HepG2 (cell line): ENCODE measurements around the gene MRPL42. TPM values are rescaled to one million over a fixed set of nuclear protein-coding genes. Genes with fewer than 3 reads are reported as not detected.

Experiments used
- ARID2 ChIP-seq: sonication (generic); formaldehyde crosslinking; IDR thresholded peaks from 2 replicates; pipeline ENCODE4 v1.8.1; 2022; ENCODE audit warnings: mild to moderate bottlenecking, missing genetic modification reagents, borderline replicate concordance
- ATF4 ChIP-seq, 2 experiments: fragments of 450-650 bp in 1 of 2; sonication (generic) in 1 of 2; formaldehyde crosslinking; IDR thresholded peaks; 2 replicates each; pipeline versions ENCODE4 v1.5.0 to v1.8.0; 2020 to 2022; ENCODE audit warnings: mild to moderate bottlenecking in 1 of 2, missing genetic modification reagents in 1 of 2
- ATF7 ChIP-seq, 2 experiments: fragments of 450-650 bp in 1 of 2; sonication (generic) in 1 of 2; formaldehyde crosslinking in 1 of 2; IDR thresholded peaks; 2 replicates each; pipeline versions ENCODE4 v1.4.0 to v1.6.1; 2016 to 2020; ENCODE audit warnings: antibody characterized with exemption in 1 of 2, mild to moderate bottlenecking in 1 of 2, missing genetic modification reagents in 1 of 2
- DBP ChIP-seq: sonication (generic); formaldehyde crosslinking; IDR thresholded peaks from 2 replicates; pipeline ENCODE4 v1.4.0; 2020; ENCODE audit warnings: missing genetic modification reagents; ENCODE audit errors: not compliant biosample characterization
- FOXP1 ChIP-seq, 2 experiments: fragments of 450-650 bp in 1 of 2; IDR thresholded peaks; 2 replicates each; pipeline ENCODE4 v1.6.1; 2017 to 2018; ENCODE audit warnings: antibody characterized with exemption in 1 of 2
- JUN ChIP-seq: sonication (generic); formaldehyde crosslinking; IDR thresholded peaks from 2 replicates; pipeline ENCODE4 v1.4.0; 2020; ENCODE audit warnings: mild to moderate bottlenecking, missing genetic modification reagents
- KLF16 ChIP-seq, 2 experiments: sonication (generic) in 1 of 2; formaldehyde crosslinking in 1 of 2; IDR thresholded peaks; 2 replicates each; pipeline versions ENCODE4 v1.6.1 to v1.8.0; 2016 to 2023; ENCODE audit warnings: missing genetic modification reagents in 2 of 2, missing compliant biosample characterization in 1 of 2
- MAFK ChIP-seq, 2 experiments: IDR thresholded peaks in 1 of 2; conservative IDR thresholded peaks in 1 of 2; 2 replicates each; pipeline ENCODE4 v1.6.1; 2011; ENCODE audit warnings: improper control_type of control experiment in 2 of 2, low read length in 2 of 2
- MIER2 ChIP-seq: IDR thresholded peaks from 2 replicates; pipeline ENCODE4 v1.6.1; 2016; ENCODE audit warnings: missing biosample characterization, missing genetic modification reagents
- NAIF1 ChIP-seq: sonication (generic); formaldehyde crosslinking; IDR thresholded peaks from 2 replicates; pipeline ENCODE4 v1.5.0; 2020; ENCODE audit warnings: mild to moderate bottlenecking, missing genetic modification reagents, borderline replicate concordance
- TERF1 ChIP-seq: sonication (generic); formaldehyde crosslinking; IDR thresholded peaks from 2 replicates; pipeline ENCODE4 v1.8.0; 2022; ENCODE audit warnings: mild to moderate bottlenecking, missing genetic modification reagents, moderate library complexity
- ZNF10 ChIP-seq: sonication (generic); formaldehyde crosslinking; IDR thresholded peaks from 2 replicates; pipeline ENCODE4 v1.4.0; 2020; ENCODE audit warnings: mild to moderate bottlenecking, low read depth, missing genetic modification reagents, borderline replicate concordance
- ZNF543 ChIP-seq: sonication (generic); formaldehyde crosslinking; IDR thresholded peaks from 2 replicates; pipeline ENCODE4 v1.4.0; 2020; ENCODE audit warnings: mild to moderate bottlenecking, missing genetic modification reagents
- ZNF780A ChIP-seq: sonication (generic); formaldehyde crosslinking; IDR thresholded peaks from 2 replicates; pipeline ENCODE4 v1.8.0; 2022; ENCODE audit warnings: mild to moderate bottlenecking, missing genetic modification reagents, moderate library complexity
- polyA plus RNA-seq, 8 experiments: library from polyadenylated mRNA; depleted of rRNA in 3 of 8; stranded (reverse) in 7 of 8; unstranded in 1 of 8; fragments of >200 nt; fragmentation: Illumina TruSeq in 4 of 8; extraction: Trizol in 4 of 8; gene quantifications; 2 replicates each; pipeline versions ENCODE4 v1.2.1 to v1.2.3, GENCODE V29; 2011 to 2016; ENCODE audit warnings: low read depth in 4 of 8, missing spikeins in 1 of 8, mixed read lengths in 1 of 8; ENCODE audit not compliant: insufficient read depth in 1 of 8
- total RNA-seq, 5 experiments: library from RNA; depleted of rRNA; stranded (reverse); fragments of >200 nt; fragmentation: Illumina TruSeq; extraction: Trizol; gene quantifications; 2 replicates each; pipeline ENCODE4 v1.2.3, GENCODE V29; 2016; ENCODE audit warnings: low read depth in 1 of 5
- TF ChIP-seq, protein P1 (sequence below): sonication (generic); formaldehyde crosslinking; IDR thresholded peaks from 2 replicates; pipeline ENCODE4 v1.4.0; 2020; ENCODE audit warnings: missing genetic modification reagents
- TF ChIP-seq, protein P2 (sequence below): sonication (generic); formaldehyde crosslinking; IDR thresholded peaks from 2 replicates; pipeline ENCODE4 v1.4.0; 2020; ENCODE audit warnings: missing genetic modification reagents

The MRPL42 gene
- total and polyA plus RNA-seq, 2 of the 13 experiments (the other 11 are each of a cell fraction or from before 2014, with no cell fraction given) = 93.3 to 148 TPM

GRCh38 chr12:93467351-93468007 is at the start of gene MRPL42 (continued):
- TF ChIP-seq, protein P1, sequence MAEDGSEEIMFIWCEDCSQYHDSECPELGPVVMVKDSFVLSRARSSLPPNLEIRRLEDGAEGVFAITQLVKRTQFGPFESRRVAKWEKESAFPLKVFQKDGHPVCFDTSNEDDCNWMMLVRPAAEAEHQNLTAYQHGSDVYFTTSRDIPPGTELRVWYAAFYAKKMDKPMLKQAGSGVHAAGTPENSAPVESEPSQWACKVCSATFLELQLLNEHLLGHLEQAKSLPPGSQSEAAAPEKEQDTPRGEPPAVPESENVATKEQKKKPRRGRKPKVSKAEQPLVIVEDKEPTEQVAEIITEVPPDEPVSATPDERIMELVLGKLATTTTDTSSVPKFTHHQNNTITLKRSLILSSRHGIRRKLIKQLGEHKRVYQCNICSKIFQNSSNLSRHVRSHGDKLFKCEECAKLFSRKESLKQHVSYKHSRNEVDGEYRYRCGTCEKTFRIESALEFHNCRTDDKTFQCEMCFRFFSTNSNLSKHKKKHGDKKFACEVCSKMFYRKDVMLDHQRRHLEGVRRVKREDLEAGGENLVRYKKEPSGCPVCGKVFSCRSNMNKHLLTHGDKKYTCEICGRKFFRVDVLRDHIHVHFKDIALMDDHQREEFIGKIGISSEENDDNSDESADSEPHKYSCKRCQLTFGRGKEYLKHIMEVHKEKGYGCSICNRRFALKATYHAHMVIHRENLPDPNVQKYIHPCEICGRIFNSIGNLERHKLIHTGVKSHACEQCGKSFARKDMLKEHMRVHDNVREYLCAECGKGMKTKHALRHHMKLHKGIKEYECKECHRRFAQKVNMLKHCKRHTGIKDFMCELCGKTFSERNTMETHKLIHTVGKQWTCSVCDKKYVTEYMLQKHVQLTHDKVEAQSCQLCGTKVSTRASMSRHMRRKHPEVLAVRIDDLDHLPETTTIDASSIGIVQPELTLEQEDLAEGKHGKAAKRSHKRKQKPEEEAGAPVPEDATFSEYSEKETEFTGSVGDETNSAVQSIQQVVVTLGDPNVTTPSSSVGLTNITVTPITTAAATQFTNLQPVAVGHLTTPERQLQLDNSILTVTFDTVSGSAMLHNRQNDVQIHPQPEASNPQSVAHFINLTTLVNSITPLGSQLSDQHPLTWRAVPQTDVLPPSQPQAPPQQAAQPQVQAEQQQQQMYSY = no peak
- TF ChIP-seq ZNF543 (CRISPR knock-in tag) (no peak), DBP (CRISPR knock-in tag) (no peak), ZNF10 (no peak), FOXP1 (IDR thresholded peaks at IDR 0.05) (no peak), FOXP1 (CRISPR knock-in tag; IDR thresholded peaks at IDR 0.05) (no peak), TERF1 (CRISPR knock-in tag) (no peak), MAFK (conservative IDR thresholded peaks at IDR 0.05 in 1 of 2, IDR thresholded peaks at IDR 0.05 in 1 of 2; ENCODE audit: low read length in 2 of 2) (no peak), ZNF780A (CRISPR knock-in tag) (no peak), MIER2 (CRISPR knock-in tag) (no peak), KLF16 (CRISPR knock-in tag; IDR thresholded peaks at IDR 0.05) (peak in 1 of 2 experiments; percentile 72; a peak in 2 of 4 replicates), ATF4 (CRISPR knock-in tag; IDR thresholded peaks at IDR 0.05) (no peak), ARID2 (no peak), ATF7 (IDR thresholded peaks at IDR 0.05) (no peak), ATF7 (CRISPR knock-in tag; IDR thresholded peaks at IDR 0.05) (no peak), NAIF1 (CRISPR knock-in tag) (no peak), JUN (CRISPR knock-in tag) (no peak)
- TF ChIP-seq, protein P2, sequence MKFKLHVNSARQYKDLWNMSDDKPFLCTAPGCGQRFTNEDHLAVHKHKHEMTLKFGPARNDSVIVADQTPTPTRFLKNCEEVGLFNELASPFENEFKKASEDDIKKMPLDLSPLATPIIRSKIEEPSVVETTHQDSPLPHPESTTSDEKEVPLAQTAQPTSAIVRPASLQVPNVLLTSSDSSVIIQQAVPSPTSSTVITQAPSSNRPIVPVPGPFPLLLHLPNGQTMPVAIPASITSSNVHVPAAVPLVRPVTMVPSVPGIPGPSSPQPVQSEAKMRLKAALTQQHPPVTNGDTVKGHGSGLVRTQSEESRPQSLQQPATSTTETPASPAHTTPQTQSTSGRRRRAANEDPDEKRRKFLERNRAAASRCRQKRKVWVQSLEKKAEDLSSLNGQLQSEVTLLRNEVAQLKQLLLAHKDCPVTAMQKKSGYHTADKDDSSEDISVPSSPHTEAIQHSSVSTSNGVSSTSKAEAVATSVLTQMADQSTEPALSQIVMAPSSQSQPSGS = peak; percentile 62
